IMR-90 (cell line): Measurements from ENCODE around the gene B4GALT1.
A peak's percentile ranks its signal among the peaks of the same experiment; 100 is the strongest.

Source experiments
- CEBPB ChIP-seq: IDR thresholded peaks from 2 replicates; pipeline ENCODE4 v1.6.1; 2012; ENCODE audit warnings: low read depth, low read length, improper control_type of control experiment
- CHD1 ChIP-seq: IDR thresholded peaks from 2 replicates; pipeline ENCODE4 v1.6.1; 2012; ENCODE audit warnings: low read depth, low read length, improper control_type of control experiment
- CTCF ChIP-seq: conservative IDR thresholded peaks from 2 replicates; pipeline ENCODE4 v1.5.1; 2012; ENCODE audit warnings: mild to moderate bottlenecking, low read depth, low read length, improper control_type of control experiment
- FOS ChIP-seq: fragments of 150-350 bp; IDR thresholded peaks from 2 replicates; pipeline ENCODE4 v1.6.1; 2016; ENCODE audit warnings: low read depth, low read length
- MAFK ChIP-seq: IDR thresholded peaks from 2 replicates; pipeline ENCODE4 v1.6.1; 2012; ENCODE audit warnings: low read depth, low read length, improper control_type of control experiment
- MAZ ChIP-seq: IDR thresholded peaks from 2 replicates; pipeline ENCODE4 v1.6.1; 2012; ENCODE audit warnings: low read depth, mild to moderate bottlenecking, low read length, improper control_type of control experiment, moderate library complexity, borderline replicate concordance
- MXI1 ChIP-seq: IDR thresholded peaks from 2 replicates; pipeline ENCODE4 v1.6.1; 2012; ENCODE audit warnings: low read depth, mild to moderate bottlenecking, low read length, moderate library complexity, borderline replicate concordance
- NFE2L2 ChIP-seq: fragments of 150-350 bp; IDR thresholded peaks from 2 replicates; pipeline ENCODE4 v1.6.1; 2016; ENCODE audit warnings: low read depth, mild to moderate bottlenecking, low read length
- POLR2A ChIP-seq: IDR thresholded peaks from 2 replicates; pipeline ENCODE4 v1.6.1; 2012; ENCODE audit warnings: mild to moderate bottlenecking, low read depth, low read length
- RAD21 ChIP-seq: IDR thresholded peaks from 2 replicates; pipeline ENCODE4 v1.6.1; 2012; ENCODE audit warnings: low read length, improper control_type of control experiment

- TF ChIP-seq CTCF (no peak), POLR2A (no peak), MXI1 (no peak), MAFK (no peak), CHD1 (no peak), FOS (no peak), MAZ (no peak), CEBPB (peak; percentile 89), RAD21 (no peak), NFE2L2 (0 out of 2 replicates have a peak, but pooled peaks have one; percentile 1)
Observed at GRCh38 chr9:33162721-33163311, 4.3 kb downstream of the B4GALT1 start.
